H1 (cell line): Measurements from ENCODE around the gene PPCDC. TPM values are rescaled to one million over a fixed set of nuclear protein-coding genes. Genes with fewer than 3 reads are reported as not detected.

Experiments used
- CTBP2 ChIP-seq: IDR thresholded peaks from 2 replicates; pipeline ENCODE4 v1.7.0; 2011; ENCODE audit warnings: borderline replicate concordance, mild to moderate bottlenecking, moderate library complexity, mixed read lengths, low read length; ENCODE audit not compliant: insufficient read depth, insufficient read length
- JUND ChIP-seq: IDR thresholded peaks from 2 replicates; pipeline ENCODE4 v1.6.1; 2011; ENCODE audit warnings: mild to moderate bottlenecking, improper control_type of control experiment, low read length
- NANOG ChIP-seq: IDR thresholded peaks from 2 replicates; pipeline ENCODE4 v1.6.1; 2011; ENCODE audit warnings: low read length, low read depth, mild to moderate bottlenecking, inconsistent platforms; ENCODE audit not compliant: insufficient read depth, poor library complexity, severe bottlenecking
- RFX5 ChIP-seq: IDR thresholded peaks from 2 replicates; pipeline ENCODE4 v1.6.1; 2011; ENCODE audit warnings: low read depth, low read length, improper control_type of control experiment, borderline replicate concordance
- SAP30 ChIP-seq: fragments of 300-600 bp; sonication (generic); IDR thresholded peaks from 2 replicates; pipeline ENCODE4 v1.7.1; 2012; ENCODE audit warnings: low read length, moderate library complexity, mild to moderate bottlenecking, inconsistent platforms; ENCODE audit not compliant: insufficient read depth, insufficient replicate concordance
- SIN3A ChIP-seq, 2 experiments: IDR thresholded peaks in 1 of 2; conservative IDR thresholded peaks in 1 of 2; 2 replicates each; pipeline ENCODE4 v1.6.1; 2011 to 2012; ENCODE audit warnings: low read length in 2 of 2, improper control_type of control experiment in 1 of 2, low read depth in 1 of 2, mild to moderate bottlenecking in 1 of 2
- polyA plus RNA-seq, 7 experiments: library from polyadenylated mRNA; depleted of rRNA in 3 of 7; stranded (reverse) in 5 of 7; unstranded in 2 of 7; fragments of >200 nt in 5 of 7; fragments of 200-250 nt in 2 of 7; gene quantifications; 1 replicate in 5 of 7; 2 replicates in 1 of 7; 4 replicates in 1 of 7; pipeline versions ENCODE4 v1.2.1 to v1.2.3, GENCODE V29; 2011 to 2013; ENCODE audit warnings: missing spikeins in 2 of 7, mixed read lengths in 2 of 7
- total RNA-seq: library from RNA; stranded (reverse); fragmentation: NEBNext Ultra II Directional; extraction: Animal tissue kit (Norgen Biotek cat#: 25700); gene quantifications from 2 replicates; pipeline ENCODE4 v1.2.1, GENCODE V29; 2021
- TF ChIP-seq, protein P1 (sequence below): IDR thresholded peaks from 2 replicates; pipeline ENCODE4 v1.6.1; 2012; ENCODE audit warnings: inconsistent platforms
- TF ChIP-seq, protein P2 (sequence below), 3 experiments: IDR thresholded peaks; 1 replicate in 2 of 3; 2 replicates in 1 of 3; pipeline versions ENCODE4 v1.5.1 to v1.6.1; 2011; ENCODE audit warnings: low read length in 3 of 3, mild to moderate bottlenecking in 3 of 3, inconsistent platforms in 2 of 3, low read depth in 1 of 3, moderate library complexity in 1 of 3; ENCODE audit not compliant: insufficient read depth in 1 of 3; ENCODE audit errors: control extremely low read depth in 1 of 3

The PPCDC gene
- total and polyA plus RNA-seq, 2 of the 8 experiments (the other 6 are each of a cell fraction or from before 2014, with no cell fraction given) = 11.3 to 29.7 TPM

DNA sequence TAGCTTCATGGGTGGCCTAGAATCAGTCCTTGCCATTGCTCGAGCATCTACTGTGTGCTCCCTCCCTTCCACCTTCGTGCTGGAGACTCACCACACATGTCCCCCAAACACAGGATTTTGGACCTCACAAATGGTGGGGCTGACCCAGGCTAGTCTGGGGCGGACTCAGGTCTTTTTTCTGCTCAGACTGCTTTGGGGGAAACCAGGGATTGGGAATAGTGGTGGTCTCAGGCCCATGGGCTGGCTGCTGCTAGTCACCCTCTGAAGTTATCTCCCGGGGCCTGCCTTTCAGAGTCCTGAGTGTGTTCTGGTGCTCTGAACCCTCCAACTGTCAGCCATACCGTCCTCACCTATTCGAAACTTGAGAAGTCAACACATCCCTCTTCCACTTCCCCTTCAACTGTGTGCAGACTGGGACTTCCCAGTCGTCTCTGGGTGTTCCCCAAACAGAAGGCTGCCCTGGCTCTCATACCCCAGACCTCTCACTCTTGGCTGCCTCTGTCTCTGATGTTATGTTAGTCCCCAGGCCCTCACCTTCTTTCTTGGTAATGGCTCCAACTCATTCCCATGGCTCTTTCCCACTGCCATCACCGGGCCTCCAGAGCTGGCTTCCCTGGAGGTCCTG is 46.0 kb downstream of the PPCDC start (continued):
- TF ChIP-seq SIN3A (conservative IDR thresholded peaks at IDR 0.05 in 1 of 2, IDR thresholded peaks at IDR 0.05 in 1 of 2; ENCODE audit: low read depth in 1 of 2, low read length in 2 of 2) = no peak
- no peak for TF ChIP-seq JUND
- TF ChIP-seq, protein P1, sequence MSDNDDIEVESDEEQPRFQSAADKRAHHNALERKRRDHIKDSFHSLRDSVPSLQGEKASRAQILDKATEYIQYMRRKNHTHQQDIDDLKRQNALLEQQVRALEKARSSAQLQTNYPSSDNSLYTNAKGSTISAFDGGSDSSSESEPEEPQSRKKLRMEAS = no peak
- TF ChIP-seq RFX5 = no peak
- TF ChIP-seq NANOG = no peak
- TF ChIP-seq CTBP2 = no peak
- TF ChIP-seq, protein P2, sequence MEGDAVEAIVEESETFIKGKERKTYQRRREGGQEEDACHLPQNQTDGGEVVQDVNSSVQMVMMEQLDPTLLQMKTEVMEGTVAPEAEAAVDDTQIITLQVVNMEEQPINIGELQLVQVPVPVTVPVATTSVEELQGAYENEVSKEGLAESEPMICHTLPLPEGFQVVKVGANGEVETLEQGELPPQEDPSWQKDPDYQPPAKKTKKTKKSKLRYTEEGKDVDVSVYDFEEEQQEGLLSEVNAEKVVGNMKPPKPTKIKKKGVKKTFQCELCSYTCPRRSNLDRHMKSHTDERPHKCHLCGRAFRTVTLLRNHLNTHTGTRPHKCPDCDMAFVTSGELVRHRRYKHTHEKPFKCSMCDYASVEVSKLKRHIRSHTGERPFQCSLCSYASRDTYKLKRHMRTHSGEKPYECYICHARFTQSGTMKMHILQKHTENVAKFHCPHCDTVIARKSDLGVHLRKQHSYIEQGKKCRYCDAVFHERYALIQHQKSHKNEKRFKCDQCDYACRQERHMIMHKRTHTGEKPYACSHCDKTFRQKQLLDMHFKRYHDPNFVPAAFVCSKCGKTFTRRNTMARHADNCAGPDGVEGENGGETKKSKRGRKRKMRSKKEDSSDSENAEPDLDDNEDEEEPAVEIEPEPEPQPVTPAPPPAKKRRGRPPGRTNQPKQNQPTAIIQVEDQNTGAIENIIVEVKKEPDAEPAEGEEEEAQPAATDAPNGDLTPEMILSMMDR (IDR thresholded peaks at IDR 0.05; ENCODE audit: control extremely low read depth in 1 of 3, insufficient read depth in 1 of 3, low read depth in 1 of 3, low read length in 3 of 3) = no peak
- TF ChIP-seq SAP30 = no peak
- TF ChIP-seq, all 59 proteins: peak for 0
